GM12878 (cell line): ENCODE data around the gene ANO2. TPM values are rescaled to one million over a fixed set of nuclear protein-coding genes. Genes with fewer than 3 reads are reported as not detected.

Experiments used
- ATAC-seq: fragments of 200-7000 bp; cut with Tn5 transposase; 3 replicates; pipeline ENCODE4 v1.9.1; 2020; ENCODE audit warnings: mild to moderate bottlenecking, moderate library complexity
- BruUV-seq: library from RNA; stranded (reverse); fragments of 400-500 nt; replicated peaks from 2 replicates; lab custom pipeline; 2021; lab: Mats Ljungman, UMichigan
- CTCF ChIA-PET: fragments of 300-600 bp; sonication (Branson Sonifier 250); formaldehyde crosslinking; extraction: SDS; loops from one replicate; lab custom pipeline; 2021; ENCODE audit warnings: inconsistent platforms; lab: Yijun Ruan, JAX
- POLR2A ChIA-PET: fragments of 350-600 bp; formaldehyde crosslinking; extraction: SDS; loops from one replicate; lab custom pipeline; 2021; ENCODE audit warnings: inconsistent platforms; lab: Charles Lee
- RAD21 ChIA-PET: fragments of 300-600 bp; sonication (Branson Sonifier 250); formaldehyde crosslinking; loops from one replicate; lab custom pipeline; 2023; ENCODE audit warnings: antibody characterized with exemption; ENCODE audit not compliant: unreplicated experiment; lab: Charles Lee
- SMC1A ChIA-PET: fragments of 300-600 bp; sonication (Branson Sonifier 250); formaldehyde crosslinking; loops from one replicate; lab custom pipeline; 2023; ENCODE audit not compliant: unreplicated experiment, uncharacterized antibody; lab: Charles Lee
- DNase-seq: peaks from one replicate; pipeline ENCODE4 v3.0.0-alpha.2; 2011; ENCODE audit warnings: low read depth, low spot score
- FAIRE-seq: peaks from 3 replicates; lab custom pipeline; 2011; peaks lifted over from hg19 to GRCh38; lab: Jason Lieb, UNC
- H2AFZ ChIP-seq: 2 replicates; pipeline ENCODE4 v1.6.0; 2011; ENCODE audit warnings: low read depth, low read length, control low read depth; ENCODE audit not compliant: control insufficient read depth
- H3K27ac ChIP-seq: 2 replicates; pipeline ENCODE4 v1.5.1; 2011; ENCODE audit warnings: control low read depth; ENCODE audit not compliant: control insufficient read depth, insufficient read depth
- H3K27me3 ChIP-seq, 2 experiments: replicated peaks in 1 of 2; 2 replicates each; pipeline versions ENCODE4 v1.6.0 to v1.6.1; 2011; ENCODE audit warnings: low read length in 1 of 2; ENCODE audit not compliant: control insufficient read depth in 2 of 2, insufficient read depth in 2 of 2
- H3K36me3 ChIP-seq, 2 experiments: 2 replicates each; pipeline ENCODE4 v1.5.1; 2011; ENCODE audit warnings: low read length in 1 of 2; ENCODE audit not compliant: control insufficient read depth in 2 of 2, insufficient read depth in 2 of 2
- H3K4me1 ChIP-seq: 2 replicates; pipeline ENCODE4 v1.6.1; 2011; ENCODE audit warnings: mild to moderate bottlenecking, low read length, moderate library complexity, mixed read lengths; ENCODE audit not compliant: control insufficient read depth, insufficient read depth
- H3K4me2 ChIP-seq: 2 replicates; pipeline ENCODE4 v1.6.0; 2011; ENCODE audit warnings: control low read depth; ENCODE audit not compliant: control insufficient read depth, insufficient read depth
- H3K4me3 ChIP-seq: fragments of 200-600 bp; sonication (generic); 2 replicates; pipeline ENCODE4 v1.5.1; 2016
- H3K79me2 ChIP-seq: 2 replicates; pipeline ENCODE4 v1.6.0; 2011; ENCODE audit warnings: low read length; ENCODE audit not compliant: control insufficient read depth, insufficient read depth
- H3K9ac ChIP-seq: 2 replicates; pipeline ENCODE4 v1.8.0; 2011; ENCODE audit warnings: low read length, control low read depth, mixed read lengths; ENCODE audit not compliant: control insufficient read depth, insufficient read depth
- H3K9me3 ChIP-seq: replicated peaks from 3 replicates; pipeline ENCODE4 v1.5.1; 2011; ENCODE audit warnings: mild to moderate bottlenecking, low read length; ENCODE audit not compliant: control insufficient read depth, insufficient read depth
- H4K20me1 ChIP-seq: 2 replicates; pipeline ENCODE4 v1.6.0; 2011; ENCODE audit not compliant: control insufficient read depth, insufficient read depth
- ETV6 ChIP-seq, 2 experiments: fragments of 450-650 bp in 1 of 2; IDR thresholded peaks in 1 of 2; conservative IDR thresholded peaks in 1 of 2; 2 replicates each; pipeline ENCODE4 v1.6.1; 2014; ENCODE audit warnings: antibody characterized with exemption in 1 of 2, borderline replicate concordance in 1 of 2, low read depth in 1 of 2, mild to moderate bottlenecking in 1 of 2, moderate library complexity in 1 of 2
- GABPA ChIP-seq: IDR thresholded peaks from 2 replicates; pipeline ENCODE4 v1.6.1; 2014; ENCODE audit warnings: antibody characterized with exemption, low read depth, mild to moderate bottlenecking, inconsistent platforms
- HCFC1 ChIP-seq: fragments of 150-350 bp; IDR thresholded peaks from 2 replicates; pipeline ENCODE4 v1.6.1; 2014; ENCODE audit warnings: low read length
- IKZF1 ChIP-seq: fragments of 450-650 bp; conservative IDR thresholded peaks from 2 replicates; pipeline ENCODE4 v1.6.1; 2017; ENCODE audit warnings: antibody characterized with exemption, mild to moderate bottlenecking
- MEF2B ChIP-seq: fragments of 450-650 bp; IDR thresholded peaks from 2 replicates; pipeline ENCODE4 v1.6.1; 2018; ENCODE audit warnings: mild to moderate bottlenecking, moderate library complexity; ENCODE audit not compliant: partially characterized antibody, poor library complexity, severe bottlenecking
- RELA ChIP-seq: fragments of 450-650 bp; IDR thresholded peaks from 2 replicates; pipeline ENCODE4 v1.8.0; 2014; ENCODE audit warnings: borderline replicate concordance; ENCODE audit not compliant: partially characterized antibody
- WGBS: methylation state at CpG from one replicate; pipeline ENCODE4 v1.1.6; 2016; ENCODE audit warnings: low lambda C conversion rate; ENCODE audit not compliant: insufficient replicate concordance, insufficient coverage; ENCODE audit errors: missing lambda C conversion rate; 5-methylcytosine and 5-hydroxymethylcytosine counted together
- in situ Hi-C: fragments of 300-500 bp; cut with MboI; formaldehyde crosslinking; loops from 9 replicates; pipeline ENCODE4 v1.14.3; 2018; ENCODE audit warnings: mixed read lengths
- intact Hi-C: fragments of 100-400 bp; cut with micrococcal nuclease; formaldehyde crosslinking; loops from one replicate; pipeline ENCODE4 v1.14.2; 2022; ENCODE audit not compliant: unreplicated experiment
- polyA plus RNA-seq, 11 experiments: library from polyadenylated mRNA; depleted of rRNA in 4 of 11; unstranded in 6 of 11; stranded (reverse) in 5 of 11; fragments of >200 nt; fragmentation: Nextera tagmentation in 4 of 11; fragmentation: Illumina TruSeq in 1 of 11; extraction: Ambion mirVana in 4 of 11; extraction: Trizol in 1 of 11; gene quantifications; 1 replicate in 1 of 11; 2 replicates in 10 of 11; pipeline versions ENCODE4 v1.2.1 to v1.2.3, GENCODE V29; 2011 to 2016; ENCODE audit warnings: inconsistent platforms in 2 of 11, missing spikeins in 2 of 11, low read depth in 1 of 11
- total RNA-seq, 4 experiments: library from RNA; depleted of rRNA in 3 of 4; stranded (reverse); fragments of >200 nt in 3 of 4; fragmentation: Illumina TruSeq in 1 of 4; extraction: Trizol in 1 of 4; gene quantifications; 2 replicates each; pipeline versions ENCODE4 v1.2.1 to v1.2.3, GENCODE V29; 2013 to 2021
- TF ChIP-seq, protein P1 (sequence below): fragments of 450-650 bp; IDR thresholded peaks from 2 replicates; pipeline ENCODE4 v1.6.1; 2017; ENCODE audit warnings: borderline replicate concordance
- TF ChIP-seq, protein P2 (sequence below): fragments of 450-650 bp; IDR thresholded peaks from 2 replicates; pipeline ENCODE4 v1.6.1; 2017; ENCODE audit warnings: mild to moderate bottlenecking
- TF ChIP-seq, protein P3 (sequence below): fragments of 450-650 bp; IDR thresholded peaks from 2 replicates; pipeline ENCODE4 v1.6.1; 2017; ENCODE audit warnings: mild to moderate bottlenecking, moderate library complexity

Gene ANO2
- total and polyA plus RNA-seq, 10 of the 15 experiments (the other 5 are each of a cell fraction or from before 2014, with no cell fraction given), result not detected

DNA sequence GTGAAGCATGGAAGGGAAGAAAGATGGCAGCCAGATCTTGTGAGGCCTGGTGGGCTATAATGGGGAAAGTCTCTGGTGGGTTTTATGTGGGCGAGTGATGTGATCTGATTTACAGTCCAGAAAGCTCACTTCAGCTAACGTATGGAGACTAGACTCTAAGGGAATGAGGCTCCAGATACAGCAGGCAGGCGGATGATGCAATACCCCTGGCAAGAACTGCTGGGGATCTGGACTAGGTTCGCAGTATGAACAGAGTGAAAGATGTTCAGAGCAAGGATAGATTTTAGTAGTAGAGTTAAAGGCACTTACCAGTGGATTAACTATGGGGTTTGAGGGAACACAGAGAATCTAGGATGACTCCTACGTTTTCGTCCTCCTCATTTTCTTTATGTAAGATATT, 253.1 kb downstream of the ANO2 start:
- Histone ChIP-seq H3K4me1 (no peaks in the 10 kb centered on the region), H3K9me3 (no peaks in the 10 kb centered on the region), H3K36me3 (no peaks in the 10 kb centered on the region), H3K4me3 (no peak overlapping the region), H3K27me3 (no peaks in the 10 kb centered on the region), H3K9ac (no peak overlapping the region), H3K27ac (no peak overlapping the region), H4K20me1 (no peaks in the 10 kb centered on the region), H3K79me2 (no peaks in the 10 kb centered on the region), H3K4me2 (no peak overlapping the region), H2AFZ (no peak overlapping the region)
- DNase-seq (no peak), FAIRE-seq (no peak), ATAC-seq (no peak)
- SMC1A ChIA-PET, result no interaction called here
- RAD21 ChIA-PET, result no interaction called here
- BruUV-seq, result no TSS peak
- CTCF ChIA-PET, result no interaction called here
- POLR2A ChIA-PET, result no interaction called here
- in situ Hi-C loops (no loop called here), intact Hi-C loops (no loop called here)
- TF ChIP-seq, protein P1, sequence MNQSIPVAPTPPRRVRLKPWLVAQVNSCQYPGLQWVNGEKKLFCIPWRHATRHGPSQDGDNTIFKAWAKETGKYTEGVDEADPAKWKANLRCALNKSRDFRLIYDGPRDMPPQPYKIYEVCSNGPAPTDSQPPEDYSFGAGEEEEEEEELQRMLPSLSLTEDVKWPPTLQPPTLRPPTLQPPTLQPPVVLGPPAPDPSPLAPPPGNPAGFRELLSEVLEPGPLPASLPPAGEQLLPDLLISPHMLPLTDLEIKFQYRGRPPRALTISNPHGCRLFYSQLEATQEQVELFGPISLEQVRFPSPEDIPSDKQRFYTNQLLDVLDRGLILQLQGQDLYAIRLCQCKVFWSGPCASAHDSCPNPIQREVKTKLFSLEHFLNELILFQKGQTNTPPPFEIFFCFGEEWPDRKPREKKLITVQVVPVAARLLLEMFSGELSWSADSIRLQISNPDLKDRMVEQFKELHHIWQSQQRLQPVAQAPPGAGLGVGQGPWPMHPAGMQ, result no peak
- TF ChIP-seq HCFC1 (no peak), GABPA (no peak), RELA (no peak), ETV6 (conservative IDR thresholded peaks at IDR 0.05 in 1 of 2, IDR thresholded peaks at IDR 0.05 in 1 of 2; ENCODE audit: borderline replicate concordance in 1 of 2, low read depth in 1 of 2) (no peak), IKZF1 (no peak), MEF2B (no peak)
- TF ChIP-seq, protein P2, sequence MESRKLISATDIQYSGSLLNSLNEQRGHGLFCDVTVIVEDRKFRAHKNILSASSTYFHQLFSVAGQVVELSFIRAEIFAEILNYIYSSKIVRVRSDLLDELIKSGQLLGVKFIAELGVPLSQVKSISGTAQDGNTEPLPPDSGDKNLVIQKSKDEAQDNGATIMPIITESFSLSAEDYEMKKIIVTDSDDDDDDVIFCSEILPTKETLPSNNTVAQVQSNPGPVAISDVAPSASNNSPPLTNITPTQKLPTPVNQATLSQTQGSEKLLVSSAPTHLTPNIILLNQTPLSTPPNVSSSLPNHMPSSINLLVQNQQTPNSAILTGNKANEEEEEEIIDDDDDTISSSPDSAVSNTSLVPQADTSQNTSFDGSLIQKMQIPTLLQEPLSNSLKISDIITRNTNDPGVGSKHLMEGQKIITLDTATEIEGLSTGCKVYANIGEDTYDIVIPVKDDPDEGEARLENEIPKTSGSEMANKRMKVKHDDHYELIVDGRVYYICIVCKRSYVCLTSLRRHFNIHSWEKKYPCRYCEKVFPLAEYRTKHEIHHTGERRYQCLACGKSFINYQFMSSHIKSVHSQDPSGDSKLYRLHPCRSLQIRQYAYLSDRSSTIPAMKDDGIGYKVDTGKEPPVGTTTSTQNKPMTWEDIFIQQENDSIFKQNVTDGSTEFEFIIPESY, result no peak
- TF ChIP-seq, protein P3, sequence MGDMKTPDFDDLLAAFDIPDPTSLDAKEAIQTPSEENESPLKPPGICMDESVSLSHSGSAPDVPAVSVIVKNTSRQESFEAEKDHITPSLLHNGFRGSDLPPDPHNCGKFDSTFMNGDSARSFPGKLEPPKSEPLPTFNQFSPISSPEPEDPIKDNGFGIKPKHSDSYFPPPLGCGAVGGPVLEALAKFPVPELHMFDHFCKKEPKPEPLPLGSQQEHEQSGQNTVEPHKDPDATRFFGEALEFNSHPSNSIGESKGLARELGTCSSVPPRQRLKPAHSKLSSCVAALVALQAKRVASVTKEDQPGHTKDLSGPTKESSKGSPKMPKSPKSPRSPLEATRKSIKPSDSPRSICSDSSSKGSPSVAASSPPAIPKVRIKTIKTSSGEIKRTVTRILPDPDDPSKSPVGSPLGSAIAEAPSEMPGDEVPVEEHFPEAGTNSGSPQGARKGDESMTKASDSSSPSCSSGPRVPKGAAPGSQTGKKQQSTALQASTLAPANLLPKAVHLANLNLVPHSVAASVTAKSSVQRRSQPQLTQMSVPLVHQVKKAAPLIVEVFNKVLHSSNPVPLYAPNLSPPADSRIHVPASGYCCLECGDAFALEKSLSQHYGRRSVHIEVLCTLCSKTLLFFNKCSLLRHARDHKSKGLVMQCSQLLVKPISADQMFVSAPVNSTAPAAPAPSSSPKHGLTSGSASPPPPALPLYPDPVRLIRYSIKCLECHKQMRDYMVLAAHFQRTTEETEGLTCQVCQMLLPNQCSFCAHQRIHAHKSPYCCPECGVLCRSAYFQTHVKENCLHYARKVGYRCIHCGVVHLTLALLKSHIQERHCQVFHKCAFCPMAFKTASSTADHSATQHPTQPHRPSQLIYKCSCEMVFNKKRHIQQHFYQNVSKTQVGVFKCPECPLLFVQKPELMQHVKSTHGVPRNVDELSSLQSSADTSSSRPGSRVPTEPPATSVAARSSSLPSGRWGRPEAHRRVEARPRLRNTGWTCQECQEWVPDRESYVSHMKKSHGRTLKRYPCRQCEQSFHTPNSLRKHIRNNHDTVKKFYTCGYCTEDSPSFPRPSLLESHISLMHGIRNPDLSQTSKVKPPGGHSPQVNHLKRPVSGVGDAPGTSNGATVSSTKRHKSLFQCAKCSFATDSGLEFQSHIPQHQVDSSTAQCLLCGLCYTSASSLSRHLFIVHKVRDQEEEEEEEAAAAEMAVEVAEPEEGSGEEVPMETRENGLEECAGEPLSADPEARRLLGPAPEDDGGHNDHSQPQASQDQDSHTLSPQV, result no peak
- 12% methylated on average over 6 of the region's 6 CpGs for WGBS
